NCI-H69 (cell line): ENCODE measurements around the gene AARS1.
"Not testable (repeated sequence)": the region's sequence is repeated elsewhere in the genome, so short reads cannot be mapped to it uniquely, and the experiment has no call there.

Experiments
- DNase-seq: peaks from one replicate; lab custom pipeline; 2025; lab: John Stamatoyannopoulos, UW

AARS1 gene

GRCh38 chr16:70289229-70290094 is at the start of gene AARS1:
Gene AARS1, minus strand, starts transcription at chr16:70289506. Its CDS starts 6,743 bp downstream, at chr16:70282763.
- peak; percentile 99 for DNase-seq

DNA sequence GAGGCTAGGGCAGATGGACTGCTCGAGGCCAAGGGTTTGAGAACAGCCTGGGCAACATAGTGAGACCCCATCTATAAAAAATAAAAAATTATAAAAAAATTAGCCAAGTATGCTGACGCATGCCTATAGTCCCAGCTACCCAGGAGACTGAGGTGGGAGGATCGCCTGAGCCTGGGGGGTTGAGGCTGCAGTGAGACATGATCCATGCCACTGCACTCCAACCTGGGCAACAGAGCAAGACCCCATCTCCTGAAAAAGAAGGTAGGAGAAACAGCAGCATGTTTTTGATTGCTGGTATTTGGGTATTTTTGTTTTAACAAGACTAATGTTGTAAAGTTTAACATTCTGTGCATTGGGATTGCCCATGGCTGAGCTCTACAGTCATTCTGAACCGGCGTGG is 48.5 kb upstream of the AARS1 start:
- no peak for DNase-seq

DNA sequence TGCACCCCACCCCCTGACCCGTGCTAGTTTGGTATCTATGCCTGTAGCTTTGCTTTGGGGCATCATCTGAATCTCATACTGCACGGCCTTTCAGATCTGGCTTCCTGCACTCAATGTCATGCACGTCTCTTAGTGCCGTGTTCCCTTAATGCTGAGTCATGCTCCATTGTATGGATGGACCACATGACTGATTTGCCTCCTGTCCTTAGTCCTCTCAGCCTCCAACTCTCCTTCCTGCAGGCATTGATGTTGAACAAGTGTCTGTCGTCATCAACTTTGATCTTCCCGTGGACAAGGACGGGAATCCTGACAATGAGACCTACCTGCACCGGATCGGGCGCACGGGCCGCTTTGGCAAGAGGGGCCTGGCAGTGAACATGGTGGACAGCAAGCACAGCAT is 43.4 kb upstream of the AARS1 start:
- DNase-seq: not testable (repeated sequence)

DNA sequence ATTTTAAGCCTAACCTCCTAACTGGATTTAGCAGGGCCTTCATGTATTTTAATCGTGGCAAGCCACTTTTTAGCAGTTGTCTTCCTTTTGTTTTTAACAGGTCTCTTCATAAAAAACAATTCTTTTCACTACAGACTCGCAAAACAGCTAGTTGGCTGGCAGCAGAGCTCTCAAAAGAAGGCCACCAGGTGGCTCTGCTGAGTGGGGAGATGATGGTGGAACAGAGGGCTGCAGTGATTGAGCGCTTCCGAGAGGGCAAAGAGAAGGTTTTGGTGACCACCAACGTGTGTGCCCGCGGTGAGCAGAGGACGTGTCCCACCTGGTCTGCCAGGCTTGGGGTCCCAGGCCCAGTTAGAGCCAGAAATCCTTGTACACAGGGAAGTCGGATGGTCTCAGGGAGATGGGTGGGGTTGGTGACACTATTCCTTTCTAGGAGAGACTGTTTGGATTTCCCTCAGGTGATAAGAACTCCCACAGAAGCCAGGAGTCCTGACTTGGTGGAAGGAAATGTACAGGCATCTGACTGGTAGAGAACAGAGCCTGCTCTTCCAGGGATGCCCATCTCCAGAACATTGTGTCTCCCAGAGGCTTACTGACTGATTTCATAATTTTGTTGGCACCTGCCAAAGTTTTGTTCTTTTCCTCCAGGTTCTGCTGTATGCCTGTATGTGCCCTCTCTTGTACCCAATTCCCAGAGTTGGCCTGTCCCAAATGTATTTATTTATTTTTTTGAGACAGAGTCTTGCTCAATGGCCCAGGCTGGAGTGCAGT is 42.5 kb upstream of the AARS1 start:
- DNase-seq: no peak

DNA sequence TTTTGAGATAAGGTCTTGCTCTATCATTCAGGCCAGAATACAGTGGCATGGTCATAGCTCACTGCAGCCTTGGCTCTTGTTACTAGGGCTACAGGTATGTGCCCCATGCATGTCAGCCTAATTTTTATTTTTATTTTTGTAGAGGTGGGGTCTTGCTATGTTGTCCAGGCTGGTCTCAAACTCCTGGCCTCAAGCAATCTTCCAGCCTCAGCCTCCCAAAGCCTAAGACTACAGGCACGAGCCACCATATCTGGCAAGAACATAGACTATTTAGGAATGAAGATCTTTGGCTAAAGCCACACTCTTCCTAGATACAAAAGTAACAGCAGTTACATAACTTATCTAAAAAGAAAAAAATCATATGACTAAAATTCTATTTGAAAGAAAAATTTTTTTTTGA is 41.8 kb upstream of the AARS1 start:
- DNase-seq: no peak

- DNase-seq: no peak
Observed at GRCh38 chr16:70324998-70325747, 35.9 kb upstream of the AARS1 start.

GRCh38 chr16:70320121-70320520 is 30.8 kb upstream of the AARS1 start:
- no peak for DNase-seq

DNA sequence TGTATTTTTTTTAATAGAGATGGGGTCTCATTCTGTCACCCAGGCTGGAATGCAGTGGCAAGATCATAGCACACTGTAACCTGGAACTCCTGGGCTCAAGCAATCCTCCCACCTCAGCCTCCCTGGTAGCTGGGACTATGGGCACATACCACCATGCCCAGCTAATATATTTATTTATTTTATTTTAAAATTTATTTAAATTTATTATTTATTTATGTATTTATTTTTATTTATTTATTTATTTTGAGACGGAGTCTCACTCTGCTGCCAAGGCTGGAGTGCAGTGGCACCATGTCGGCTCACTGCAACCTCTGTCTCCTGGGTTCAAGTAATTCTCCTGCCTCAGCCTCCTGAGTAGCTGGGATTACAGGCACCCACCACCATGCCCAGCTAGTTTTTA is 18.4 kb upstream of the AARS1 start:
- not testable (repeated sequence) for DNase-seq

DNA sequence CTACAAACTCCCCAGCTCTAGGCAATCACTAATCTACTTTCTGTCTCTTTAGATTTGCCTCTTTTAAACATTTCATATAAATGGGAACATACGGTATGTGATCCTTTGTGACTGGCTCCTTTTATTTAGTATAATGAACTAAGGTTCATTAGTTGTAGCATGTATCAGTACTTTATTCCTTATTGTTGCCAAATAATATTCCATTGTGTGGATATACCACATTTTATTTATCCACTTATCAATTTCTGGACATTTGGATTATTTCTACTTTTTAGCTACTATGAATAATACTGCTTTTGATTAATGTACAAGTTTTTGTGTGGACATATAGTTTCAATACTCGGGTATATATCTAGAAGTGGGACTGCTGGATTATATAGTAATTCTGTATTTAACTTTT is 17.6 kb upstream of the AARS1 start:
- no peak for DNase-seq

GRCh38 chr16:70304892-70305448 is 15.7 kb upstream of the AARS1 start:
- DNase-seq: no peak

DNA sequence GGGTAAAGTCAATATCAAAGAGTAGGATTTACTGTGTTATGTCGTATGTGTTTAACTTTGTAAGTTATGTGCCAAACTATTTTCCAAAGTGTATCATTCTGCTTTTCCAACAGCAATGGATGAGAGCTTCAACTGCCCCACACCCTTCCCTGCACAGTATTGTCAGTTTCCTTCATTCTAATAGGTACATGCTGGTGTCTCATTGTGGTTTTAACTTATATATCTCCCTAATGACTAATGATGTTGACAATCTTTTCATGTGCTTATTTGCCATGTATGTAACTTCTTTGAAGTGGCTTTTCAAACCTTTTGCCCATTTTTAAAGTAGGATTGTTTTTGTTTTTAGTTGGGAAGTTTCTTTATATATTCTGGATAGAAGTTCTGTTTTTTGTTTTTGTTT is 13.4 kb upstream of the AARS1 start:
- DNase-seq: no peak

DNA sequence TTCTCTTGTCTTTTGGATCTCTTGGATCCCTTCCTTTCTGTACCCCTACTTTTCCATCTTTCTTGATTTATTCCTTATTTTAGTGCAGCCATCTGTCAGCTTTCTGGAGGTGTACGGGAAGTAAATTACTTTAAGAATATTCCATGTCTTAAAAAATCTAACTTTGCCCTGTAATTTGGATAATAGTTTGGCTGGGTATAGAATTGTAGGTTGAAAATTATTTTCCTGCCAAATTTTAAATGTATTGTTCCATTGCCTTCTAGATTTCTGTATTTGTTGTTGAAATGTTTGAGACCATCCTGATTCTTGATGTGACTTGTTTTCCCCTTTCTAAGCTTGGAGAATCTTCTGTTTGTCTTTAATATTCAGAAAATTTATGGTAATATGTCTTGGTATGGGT is 11.8 kb upstream of the AARS1 start:
- no peak for DNase-seq

DNA sequence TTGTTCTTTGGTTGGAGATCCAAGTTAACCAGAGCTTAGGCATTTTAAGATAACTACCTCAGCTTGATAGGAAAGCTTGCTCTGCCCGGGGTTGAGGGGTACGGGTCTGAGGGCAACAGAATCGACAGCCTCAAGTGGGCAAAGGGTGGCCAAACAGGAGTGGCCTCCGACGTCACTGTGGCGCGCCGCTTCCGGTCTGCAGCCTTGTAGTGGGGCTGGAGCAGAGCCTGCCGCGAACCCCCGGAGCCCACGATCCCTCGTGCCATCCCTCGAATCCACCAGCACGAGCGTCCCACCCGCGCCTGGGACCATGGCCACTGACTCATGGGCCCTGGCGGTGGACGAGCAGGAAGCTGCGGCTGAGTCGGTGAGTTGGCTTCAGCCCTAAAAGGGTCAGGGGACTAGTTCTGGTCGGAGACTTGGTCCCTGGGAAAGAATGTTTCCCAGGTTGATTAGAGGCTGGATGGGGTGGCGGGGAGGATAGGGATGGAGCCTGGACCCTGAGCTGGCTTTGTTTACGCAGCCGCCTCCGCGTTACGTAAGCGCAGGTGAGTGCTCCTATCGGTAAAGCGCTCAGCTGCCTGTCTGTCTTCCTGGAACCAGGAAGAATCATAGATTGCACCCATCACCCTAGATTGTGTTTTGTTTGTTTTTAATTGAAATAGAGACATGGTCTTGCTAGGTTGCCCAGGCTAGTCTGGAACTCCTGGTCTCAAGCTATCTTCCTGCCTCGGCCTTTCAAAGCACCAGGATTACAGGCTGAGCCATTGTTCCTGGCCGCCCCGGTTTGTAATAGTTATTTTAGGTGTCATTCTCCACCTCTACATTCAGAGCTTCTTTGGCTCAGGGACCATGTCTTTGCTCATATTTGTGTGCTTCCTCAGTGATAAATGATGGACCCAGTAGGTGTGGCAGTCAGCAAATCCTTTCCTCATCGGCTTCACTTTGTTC is 10.0 kb upstream of the AARS1 start, which contains the start of gene DDX19B:
DDX19B (plus strand) TSS at position 199 of the 951 bp plus-strand sequence; CDS start at position 311, 112 bp downstream.
- DNase-seq: peak; percentile 80

- no peak for DNase-seq
Observed at GRCh38 chr16:70295634-70296033, 6.3 kb upstream of the AARS1 start.

DNA sequence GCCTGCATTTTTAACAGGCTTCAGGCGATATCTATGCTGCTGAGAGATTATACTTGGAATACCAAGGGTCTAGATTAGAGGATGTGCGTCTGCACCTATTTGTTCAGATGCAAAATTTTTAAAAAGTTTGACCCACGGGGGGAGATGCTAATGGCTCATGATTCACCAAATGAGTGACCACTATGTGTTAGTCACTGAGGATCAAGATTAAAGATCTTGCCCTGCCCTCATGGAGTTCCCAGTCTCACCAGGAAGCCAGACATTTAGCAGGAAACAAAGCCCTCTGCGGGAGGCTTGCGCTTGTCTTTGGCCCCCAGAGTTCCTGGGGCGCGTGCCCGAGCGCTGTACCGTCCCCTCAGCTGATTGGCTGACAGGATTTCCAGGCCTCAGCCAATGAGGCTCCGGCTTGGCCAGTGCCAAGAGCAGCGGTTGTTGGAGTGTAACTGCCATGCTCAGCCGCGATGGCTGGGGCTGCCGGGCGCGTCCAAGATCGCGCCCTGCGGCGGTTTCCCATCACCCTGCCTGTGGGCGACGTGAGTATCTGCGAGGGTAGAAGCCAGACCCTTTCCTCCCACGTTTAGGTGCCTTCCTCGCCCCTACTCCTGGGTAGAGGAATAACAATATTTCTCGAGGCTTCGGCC is 5.2 kb upstream of the AARS1 start:
- DNase-seq: no peak

GRCh38 chr16:70292148-70292547 is 2.8 kb upstream of the AARS1 start:
- DNase-seq: not testable (repeated sequence)

DNA sequence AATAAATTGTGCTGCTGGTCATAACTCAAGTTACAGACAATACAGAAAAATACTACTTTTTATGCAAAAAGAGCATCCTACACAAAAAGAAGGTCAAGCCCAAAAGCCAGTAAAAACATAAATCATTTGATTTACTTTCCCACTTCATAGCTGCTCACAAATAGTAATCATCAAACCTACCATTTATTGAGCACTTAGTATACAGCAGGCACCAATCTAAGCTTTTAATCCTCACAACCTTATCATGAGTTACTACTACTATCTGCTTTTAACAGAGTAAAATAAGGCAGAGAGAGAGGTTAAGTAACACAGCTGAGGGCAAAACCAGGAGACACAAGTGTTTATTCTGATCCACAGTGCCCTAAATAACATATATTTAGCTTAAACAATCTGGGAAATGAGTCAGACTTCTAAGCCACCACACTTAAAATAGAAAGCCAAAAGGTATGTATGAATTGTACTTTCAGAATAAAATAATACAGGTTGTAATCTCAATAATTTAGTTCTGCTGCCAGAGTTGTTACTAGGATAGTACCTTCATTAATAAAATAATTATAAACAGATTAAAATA is 1.7 kb upstream of the AARS1 start:
- DNase-seq: no peak

- DNase-seq: not testable (repeated sequence)
Observed at GRCh38 chr16:70287304-70287971, 1.9 kb downstream of the AARS1 start.

DNA sequence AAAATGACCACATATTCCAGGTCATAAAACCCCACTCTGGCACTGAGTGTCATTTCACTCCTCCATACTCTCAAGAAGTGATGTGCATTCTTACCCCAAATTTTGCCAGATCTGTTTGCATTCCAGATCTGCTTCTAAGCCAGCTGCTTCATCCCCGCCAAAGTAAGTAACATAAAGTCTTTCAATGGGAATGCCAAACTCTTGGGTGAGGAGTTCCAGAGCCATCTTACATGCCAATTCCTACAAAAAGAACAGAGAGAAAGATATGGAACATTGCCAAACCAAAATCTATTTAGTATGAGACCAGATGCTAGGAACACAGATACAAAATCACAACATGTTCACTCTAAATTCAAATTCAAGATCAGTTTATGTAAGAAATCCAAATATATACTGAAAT is 12.9 kb downstream of the AARS1 start:
- DNase-seq: no peak
